GM10266 (cell line): Measurements from ENCODE around the gene UGT2B10.
"Not testable (repeated sequence)": the region's sequence is repeated elsewhere in the genome, so short reads cannot be mapped to it uniquely, and the experiment has no call there.

Experiments used
- DNase-seq: peaks from one replicate; pipeline ENCODE4 v3.0.0; 2012; ENCODE audit errors: extremely low spot score
- CTCF ChIP-seq: IDR thresholded peaks from 2 replicates; pipeline ENCODE4 v1.5.1; 2012; ENCODE audit warnings: mild to moderate bottlenecking, low read depth; ENCODE audit not compliant: control insufficient read depth, insufficient read depth; ENCODE audit errors: missing control alignments

The UGT2B10 gene

GRCh38 chr4:68810919-68811318, 4.9 kb upstream of the UGT2B10 start:
- no peak for DNase-seq
- no peak for TF ChIP-seq CTCF

- not testable (repeated sequence) for DNase-seq
Observed at GRCh38 chr4:68816410-68817265, 844 bp downstream of the UGT2B10 start.

GRCh38 chr4:68817386-68817785, 1.6 kb downstream of the UGT2B10 start:
- TF ChIP-seq CTCF: no peak
- DNase-seq: no peak

GRCh38 chr4:68818030-68818462, 2.3 kb downstream of the UGT2B10 start:
- not testable (repeated sequence) for DNase-seq

- no peak for DNase-seq
- TF ChIP-seq CTCF: no peak
Observed at GRCh38 chr4:68831642-68832041, 15.8 kb downstream of the UGT2B10 start.

GRCh38 chr4:68850293-68850692, 34.5 kb downstream of the UGT2B10 start:
- no peak for DNase-seq
- no peak for TF ChIP-seq CTCF

- no peak for TF ChIP-seq CTCF
- no peak for DNase-seq
Observed at GRCh38 chr4:68855771-68856170, 40.0 kb downstream of the UGT2B10 start.

- TF ChIP-seq CTCF: no peak
- no peak for DNase-seq
Observed at GRCh38 chr4:68858039-68858438, 42.2 kb downstream of the UGT2B10 start.
